H9 (cell line): ENCODE results near the gene CELA3B. TPM values are rescaled to one million over a fixed set of nuclear protein-coding genes. Genes with fewer than 3 reads are reported as not detected.

Experiments used
- DNase-seq: peaks from one replicate; pipeline ENCODE4 v3.0.0-alpha.2; 2017
- H2AFZ ChIP-seq: one replicate; pipeline ENCODE4 v1.6.1; 2013; ENCODE audit warnings: mild to moderate bottlenecking, low read length, control low read depth, moderate library complexity
- H2AK5ac ChIP-seq: 2 replicates; pipeline ENCODE4 v1.6.1; 2013; ENCODE audit warnings: low read length, control low read depth, mixed read lengths; ENCODE audit not compliant: insufficient read length
- H2BK120ac ChIP-seq: one replicate; pipeline ENCODE4 v1.6.1; 2013; ENCODE audit warnings: low read depth, mild to moderate bottlenecking, low read length, control low read depth, inconsistent platforms; ENCODE audit not compliant: poor library complexity, severe bottlenecking
- H2BK12ac ChIP-seq: 2 replicates; pipeline ENCODE4 v1.6.1; 2013; ENCODE audit warnings: low read length, control low read depth, mixed read lengths, low read depth; ENCODE audit not compliant: insufficient read length
- H2BK15ac ChIP-seq: 2 replicates; pipeline ENCODE4 v1.6.1; 2013; ENCODE audit warnings: low read depth, low read length, control low read depth
- H2BK20ac ChIP-seq: one replicate; pipeline ENCODE4 v1.6.1; 2013; ENCODE audit warnings: low read depth, mild to moderate bottlenecking, low read length, control low read depth, inconsistent platforms; ENCODE audit not compliant: poor library complexity, severe bottlenecking
- H2BK5ac ChIP-seq: 2 replicates; pipeline ENCODE4 v1.6.1; 2013; ENCODE audit warnings: low read length, control low read depth, mixed read lengths; ENCODE audit not compliant: insufficient read length
- H3K14ac ChIP-seq: 2 replicates; pipeline ENCODE4 v1.6.1; 2013; ENCODE audit warnings: low read length, control low read depth; ENCODE audit not compliant: insufficient read depth
- H3K18ac ChIP-seq: 2 replicates; pipeline ENCODE4 v1.6.1; 2013; ENCODE audit warnings: low read depth, mild to moderate bottlenecking, mixed read lengths, low read length, control low read depth; ENCODE audit not compliant: insufficient read length
- H3K23ac ChIP-seq: 2 replicates; pipeline ENCODE4 v1.6.1; 2013; ENCODE audit warnings: low read length, control low read depth, mixed read lengths, low read depth; ENCODE audit not compliant: insufficient read length
- H3K23me2 ChIP-seq: 2 replicates; pipeline ENCODE4 v1.6.1; 2013; ENCODE audit warnings: low read depth, mild to moderate bottlenecking, mixed read lengths, low read length, control low read depth; ENCODE audit not compliant: insufficient read length, poor library complexity, severe bottlenecking
- H3K27ac ChIP-seq: 2 replicates; pipeline ENCODE4 v1.5.1; 2013; ENCODE audit warnings: low read length, control low read depth, mixed read lengths, low read depth; ENCODE audit not compliant: insufficient read length
- H3K27me3 ChIP-seq: 2 replicates; pipeline ENCODE4 v1.6.1; 2013; ENCODE audit warnings: low read length, control low read depth, inconsistent platforms; ENCODE audit not compliant: insufficient read depth
- H3K4ac ChIP-seq: 2 replicates; pipeline ENCODE4 v1.6.1; 2013; ENCODE audit warnings: low read depth, mild to moderate bottlenecking, control low read depth, inconsistent platforms, low read length, moderate library complexity
- H3K4me1 ChIP-seq: 2 replicates; pipeline ENCODE4 v1.6.1; 2013; ENCODE audit warnings: low read length, control low read depth, inconsistent platforms; ENCODE audit not compliant: insufficient read depth
- H3K4me2 ChIP-seq: 2 replicates; pipeline ENCODE4 v1.6.1; 2013; ENCODE audit warnings: low read length, control low read depth, mixed read lengths; ENCODE audit not compliant: insufficient read length, insufficient read depth
- H3K56ac ChIP-seq: 2 replicates; pipeline ENCODE4 v1.6.1; 2013; ENCODE audit warnings: low read depth, mild to moderate bottlenecking, mixed read lengths, low read length, control low read depth; ENCODE audit not compliant: insufficient read length
- H3K79me1 ChIP-seq: 2 replicates; pipeline ENCODE4 v1.6.1; 2013; ENCODE audit warnings: low read depth, mild to moderate bottlenecking, moderate library complexity, low read length, control low read depth, inconsistent platforms; ENCODE audit not compliant: insufficient read depth, poor library complexity, severe bottlenecking
- H3K79me2 ChIP-seq: 2 replicates; pipeline ENCODE4 v1.6.1; 2013; ENCODE audit warnings: low read length, control low read depth, inconsistent platforms; ENCODE audit not compliant: insufficient read depth
- H3K9ac ChIP-seq: 2 replicates; pipeline ENCODE4 v1.6.1; 2013; ENCODE audit warnings: low read length, control low read depth, mixed read lengths; ENCODE audit not compliant: insufficient read length; ENCODE audit errors: extremely low read depth
- H3K9me3 ChIP-seq: one replicate; pipeline ENCODE4 v1.6.1; 2013; ENCODE audit warnings: low read depth, low read length, inconsistent platforms; ENCODE audit not compliant: control insufficient read depth
- H3T11ph ChIP-seq: one replicate; pipeline ENCODE4 v1.6.1; 2013; ENCODE audit warnings: mild to moderate bottlenecking, low read length, control low read depth, inconsistent platforms
- H4K20me1 ChIP-seq: one replicate; pipeline ENCODE4 v1.6.1; 2013; ENCODE audit not compliant: control insufficient read depth, insufficient read length, insufficient read depth
- H4K5ac ChIP-seq: 2 replicates; pipeline ENCODE4 v1.6.1; 2013; ENCODE audit warnings: low read depth, mild to moderate bottlenecking, mixed read lengths, low read length, control low read depth; ENCODE audit not compliant: insufficient read length
- H4K8ac ChIP-seq: replicated peaks from 2 replicates; pipeline ENCODE4 v1.6.1; 2013; ENCODE audit warnings: low read length, control low read depth, mixed read lengths, low read depth; ENCODE audit not compliant: insufficient read length
- H4K91ac ChIP-seq: 2 replicates; pipeline ENCODE4 v1.6.1; 2013; ENCODE audit warnings: low read depth, mild to moderate bottlenecking, moderate library complexity, mixed read lengths, low read length, control low read depth; ENCODE audit not compliant: insufficient read length
- H3K27ac Mint-ChIP-seq, 3 experiments: 2 replicates in 2 of 3; 3 replicates in 1 of 3; pipeline ENCODE4 v1.8.0; 2020 to 2021; ENCODE audit warnings: mixed read lengths in 3 of 3, mild to moderate bottlenecking in 1 of 3, moderate library complexity in 1 of 3
- H3K27me3 Mint-ChIP-seq: 2 replicates; pipeline ENCODE4 v1.8.0; 2021; ENCODE audit warnings: low read depth, mild to moderate bottlenecking, moderate library complexity, mixed read lengths
- H3K36me3 Mint-ChIP-seq, 3 experiments: 2 replicates in 2 of 3; 3 replicates in 1 of 3; pipeline ENCODE4 v1.8.0; 2020 to 2021; ENCODE audit warnings: low read depth in 3 of 3, mixed read lengths in 3 of 3; ENCODE audit not compliant: insufficient read depth in 1 of 3
- H3K4me1 Mint-ChIP-seq, 2 experiments: 2 replicates each; pipeline ENCODE4 v1.8.0; 2020; ENCODE audit warnings: mixed read lengths in 2 of 2
- H3K4me3 Mint-ChIP-seq, 2 experiments: 2 replicates in 1 of 2; 3 replicates in 1 of 2; pipeline ENCODE4 v1.8.0; 2020 to 2021; ENCODE audit warnings: mild to moderate bottlenecking in 2 of 2, mixed read lengths in 2 of 2, moderate library complexity in 1 of 2
- H3K9me3 Mint-ChIP-seq, 2 experiments: 2 replicates in 1 of 2; 3 replicates in 1 of 2; pipeline ENCODE4 v1.8.0; 2020; ENCODE audit warnings: mild to moderate bottlenecking in 2 of 2, mixed read lengths in 2 of 2, moderate library complexity in 1 of 2
- CTCF ChIP-seq: fragments of 200-600 bp; sonication (generic); conservative IDR thresholded peaks from 3 replicates; pipeline ENCODE4 v1.8.0; 2021; ENCODE audit warnings: antibody characterized with exemption, mild to moderate bottlenecking
- WGBS: extraction: QIAGEN DNeasy Blood & Tissue Kit; methylation state at CpG from one replicate; pipeline ENCODE4 v1.1.7; 2013; ENCODE audit warnings: missing lambda C conversion rate, low lambda C conversion rate, mixed read lengths; ENCODE audit not compliant: insufficient read length; ENCODE audit errors: extremely low coverage; 5-methylcytosine and 5-hydroxymethylcytosine counted together
- total RNA-seq: library from RNA; stranded (reverse); gene quantifications from 2 replicates; pipeline ENCODE4 v1.2.1, GENCODE V29; 2021

CELA3B gene
- total RNA-seq, 1 experiment from 2014 or later, result not detected

GRCh38 chr1:21951226-21951870 lies 25.5 kb upstream of the CELA3B start:
- DNase-seq, result no peak
- no peak overlapping the region for H2AK5ac ChIP-seq
- no peak overlapping the region for H3K27ac ChIP-seq
- H3K79me1 ChIP-seq, result no peaks in the 10 kb centered on the region
- Mint-ChIP-seq H3K4me3 (no peak overlapping the region), H3K4me1 (peaks cover 20 to 21% of the 10 kb centered on the region in 2 experiments), H3K27me3 (no peaks in the 10 kb centered on the region; the same call in 1 of the 2 replicates), H3K27ac (no peak overlapping the region; a peak in 1 of 7 replicates), H3K9me3 (no peaks in the 10 kb centered on the region), H3K36me3 (no peaks in the 10 kb centered on the region)
- TF ChIP-seq CTCF, result no peak
- no peak overlapping the region for H3K56ac ChIP-seq
- H2BK20ac ChIP-seq, result no peak overlapping the region
- no peak overlapping the region for H3K18ac ChIP-seq
- H3K9ac ChIP-seq, result no peak overlapping the region
- H4K8ac ChIP-seq, result no peak overlapping the region
- H4K20me1 ChIP-seq, result no peaks in the 10 kb centered on the region
- WGBS, result no CpG with 5 or more reads among the region's 12 CpGs
- no peak overlapping the region for H2BK120ac ChIP-seq
- H2BK15ac ChIP-seq, result no peak overlapping the region
- no peaks in the 10 kb centered on the region for H3K79me2 ChIP-seq
- no peak overlapping the region for H3K4me2 ChIP-seq
- H4K91ac ChIP-seq, result no peak overlapping the region
- no peak overlapping the region for H3T11ph ChIP-seq
- no peaks in the 10 kb centered on the region for H3K9me3 ChIP-seq
- no peak overlapping the region for H3K14ac ChIP-seq
- H3K4ac ChIP-seq, result no peak overlapping the region
- no peak overlapping the region for H2AFZ ChIP-seq
- peaks cover 4% of the 10 kb centered on the region; the same call in 1 of the 2 replicates for H3K4me1 ChIP-seq
- no peak overlapping the region for H2BK12ac ChIP-seq
- H4K5ac ChIP-seq, result no peak overlapping the region
- H3K23ac ChIP-seq, result no peak overlapping the region
- H2BK5ac ChIP-seq, result no peak overlapping the region
- no peaks in the 10 kb centered on the region for H3K27me3 ChIP-seq
- H3K23me2 ChIP-seq, result no peaks in the 10 kb centered on the region
